ENCODE measurements around the gene CCDC137.

CCDC137 gene

GRCh38 chr17:81717766-81718089 is 51.2 kb downstream of the CCDC137 start:
- FAIRE-seq = no peak

GRCh38 chr17:81719410-81720266 is 53.1 kb downstream of the CCDC137 start:
- FAIRE-seq = no peak

- FAIRE-seq = no peak
Observed at GRCh38 chr17:81720267-81721071, 53.9 kb downstream of the CCDC137 start.

GRCh38 chr17:81722184-81723120 is 55.9 kb downstream of the CCDC137 start:
- no peak for FAIRE-seq
